OCI-LY7 (cell line): ENCODE results near the gene ABHD17A.

Experiments
- CTCF ChIP-seq: fragments of 200-600 bp; sonication (generic); conservative IDR thresholded peaks from 2 replicates; pipeline ENCODE4 v1.5.1; 2014; ENCODE audit warnings: mild to moderate bottlenecking, antibody characterized with exemption, low read length, moderate library complexity, mixed read lengths
- EZH2phosphoT487 ChIP-seq: fragments of 200-600 bp; sonication (generic); IDR thresholded peaks from 2 replicates; pipeline ENCODE4 v1.6.1; 2018; ENCODE audit warnings: low read depth, borderline replicate concordance, mild to moderate bottlenecking, mixed run types, antibody characterized with exemption, low read length, moderate library complexity, mixed read lengths

GRCh38 chr19:1929021-1929742 is 43.9 kb upstream of the ABHD17A start:
- TF ChIP-seq CTCF (peak; percentile 89), EZH2phosphoT487 (no peak)
